NCI-H345 treated with DMSO at 0.1 percent for 48 hours (cell line): ENCODE results near the gene RAB3D.
"Not testable (repeated sequence)": the region's sequence is repeated elsewhere in the genome, so short reads cannot be mapped to it uniquely, and the experiment has no call there.

Source experiments
- DNase-seq: peaks from one replicate; lab custom pipeline; 2025; ENCODE audit not compliant: unreplicated experiment; lab: John Stamatoyannopoulos, UW

RAB3D gene

GRCh38 chr19:11338569-11339253 is 746 bp downstream of the RAB3D start:
- DNase-seq = no peak

- no peak for DNase-seq
Observed at GRCh38 chr19:11338121-11338520, 1.3 kb downstream of the RAB3D start.

GRCh38 chr19:11337080-11337479 is 2.4 kb downstream of the RAB3D start:
- no peak for DNase-seq

DNA sequence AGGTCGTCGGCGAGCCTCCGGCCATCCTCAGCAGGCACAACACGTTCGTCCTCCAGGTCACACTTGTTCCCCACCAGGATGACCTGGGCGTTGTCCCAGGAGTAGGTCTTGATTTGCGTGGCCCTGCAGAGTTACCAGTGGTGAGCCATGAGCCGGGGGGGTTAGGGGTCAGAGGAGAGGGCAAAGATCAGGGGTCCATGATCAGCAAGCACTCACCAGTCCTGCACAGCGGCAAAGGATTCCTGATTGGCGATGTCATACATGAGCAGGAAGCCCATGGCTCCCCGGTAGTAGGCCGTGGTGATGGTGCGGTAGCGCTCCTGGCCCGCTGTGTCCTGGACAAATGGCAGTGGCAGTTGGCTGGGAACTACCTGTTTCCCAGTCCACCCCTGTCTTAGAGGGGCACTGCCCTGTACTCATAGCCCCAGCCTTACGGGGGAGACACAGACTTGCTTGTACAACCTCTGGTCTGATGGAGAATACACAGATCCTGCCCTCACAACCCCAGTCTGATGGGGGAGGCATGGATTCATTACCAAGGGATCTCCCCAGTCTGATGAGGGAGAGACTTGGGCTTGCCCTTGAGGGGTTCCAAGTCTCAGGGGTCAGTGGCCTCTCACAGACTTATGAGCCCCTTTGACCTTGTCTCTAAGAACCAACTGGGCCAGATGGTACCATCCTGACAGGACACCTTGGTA is 3.9 kb downstream of the RAB3D start:
- DNase-seq = no peak

GRCh38 chr19:11333838-11334237 is 5.6 kb downstream of the RAB3D start:
- not testable (repeated sequence) for DNase-seq

GRCh38 chr19:11332822-11333221 is 6.6 kb downstream of the RAB3D start:
- no peak for DNase-seq

GRCh38 chr19:11331502-11331901 is 8.0 kb downstream of the RAB3D start:
- DNase-seq = no peak

DNA sequence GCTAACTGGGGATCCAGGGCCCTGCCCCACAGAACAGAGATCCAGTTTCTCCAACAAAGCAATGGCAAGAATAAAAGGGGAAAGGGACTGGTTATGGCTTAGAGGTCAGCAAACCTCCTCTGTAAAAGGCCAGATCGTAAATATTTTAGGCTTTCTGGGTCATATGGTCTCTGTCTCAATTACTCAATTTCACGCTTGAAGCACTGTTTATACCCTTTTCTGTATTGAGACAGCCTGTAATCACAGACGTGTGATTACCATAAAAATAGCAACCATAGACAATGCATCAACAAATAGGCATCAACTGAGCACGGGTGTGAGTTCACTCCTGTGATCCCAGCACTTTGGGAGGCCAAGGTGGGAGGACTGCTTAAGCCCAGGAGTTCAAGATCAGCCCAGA is 9.3 kb downstream of the RAB3D start:
- no peak for DNase-seq

DNA sequence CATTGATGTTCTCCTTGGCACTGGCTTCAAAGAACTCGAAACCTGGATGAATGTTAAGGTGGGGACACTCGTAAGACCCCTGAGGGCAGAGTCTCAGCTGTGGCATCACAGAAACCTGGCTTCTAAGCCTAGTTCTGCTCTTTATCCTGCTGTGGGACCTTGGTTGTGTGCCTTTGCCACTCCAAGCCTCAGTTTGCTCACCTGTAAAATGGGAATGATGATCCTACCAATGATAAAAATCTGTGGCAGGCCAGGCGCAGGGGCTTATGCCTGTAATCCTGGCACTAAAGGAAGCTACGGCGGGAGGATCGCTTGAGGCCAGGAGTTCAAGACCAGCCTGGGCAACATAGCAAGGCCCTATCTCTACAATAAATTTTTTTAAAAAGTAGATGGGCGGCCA is 13.9 kb downstream of the RAB3D start:
- no peak for DNase-seq

- DNase-seq = no peak
Observed at GRCh38 chr19:11324748-11325389, 14.6 kb downstream of the RAB3D start.

- no peak for DNase-seq
Observed at GRCh38 chr19:11324079-11324661, 15.3 kb downstream of the RAB3D start.

DNA sequence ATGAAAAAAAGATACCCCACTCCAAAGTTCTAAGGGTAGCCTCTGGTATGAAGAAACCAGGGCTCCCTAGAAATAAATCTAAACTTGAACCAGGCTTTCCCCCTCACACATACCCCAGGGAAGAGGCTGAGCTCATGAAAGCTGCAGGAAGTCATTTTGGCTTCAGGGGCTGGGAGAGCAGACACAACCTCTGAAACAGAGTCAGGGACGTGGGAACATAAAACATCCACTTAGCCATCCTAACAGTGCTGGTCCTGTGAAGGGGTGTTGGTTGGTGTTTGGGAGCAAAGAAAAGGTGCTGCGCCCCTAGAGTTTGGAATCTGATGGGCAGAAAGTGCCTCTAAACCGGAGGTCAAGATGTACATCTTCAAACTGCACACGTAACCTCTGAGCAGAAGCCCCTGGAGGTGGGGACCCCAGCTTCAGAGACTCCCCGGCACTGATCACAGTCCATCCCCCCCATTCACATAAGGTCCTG is 15.8 kb downstream of the RAB3D start:
- DNase-seq = no peak

DNA sequence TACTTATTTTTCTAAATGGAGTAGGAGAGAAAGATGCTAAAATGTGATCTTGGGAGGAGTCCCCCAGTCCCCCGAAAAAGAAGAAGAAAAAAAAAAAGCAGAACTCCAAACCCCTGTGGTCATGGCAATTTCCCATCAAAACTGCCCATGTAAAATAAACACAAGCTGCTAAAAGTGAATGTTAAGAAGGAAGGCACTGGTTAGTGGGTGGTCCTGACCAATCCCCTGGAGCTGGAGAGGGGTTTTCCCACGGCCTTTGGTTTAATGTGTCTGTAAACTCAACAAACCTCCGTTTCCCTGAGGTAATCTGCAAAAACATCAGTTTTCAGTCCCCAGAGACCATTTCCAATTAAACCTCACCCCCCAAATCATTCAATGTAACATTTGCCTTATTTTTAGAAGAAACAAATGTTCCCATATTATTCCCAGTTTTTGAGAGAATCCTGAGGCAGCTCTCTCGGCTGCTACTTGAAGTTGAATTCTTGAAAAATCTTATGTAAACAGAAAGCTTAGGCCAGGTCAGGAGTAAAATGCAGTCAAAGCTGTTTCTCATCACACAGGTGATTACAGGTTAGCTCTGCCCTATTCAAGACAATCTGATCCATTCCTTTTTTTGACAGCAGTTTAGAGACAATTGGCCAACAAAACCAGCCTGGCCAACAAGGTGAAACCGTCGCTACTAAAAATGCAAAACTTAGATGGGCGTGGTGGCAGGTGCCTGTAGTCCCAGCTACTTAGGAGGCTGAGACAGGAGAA is 17.0 kb downstream of the RAB3D start:
- DNase-seq = no peak

DNA sequence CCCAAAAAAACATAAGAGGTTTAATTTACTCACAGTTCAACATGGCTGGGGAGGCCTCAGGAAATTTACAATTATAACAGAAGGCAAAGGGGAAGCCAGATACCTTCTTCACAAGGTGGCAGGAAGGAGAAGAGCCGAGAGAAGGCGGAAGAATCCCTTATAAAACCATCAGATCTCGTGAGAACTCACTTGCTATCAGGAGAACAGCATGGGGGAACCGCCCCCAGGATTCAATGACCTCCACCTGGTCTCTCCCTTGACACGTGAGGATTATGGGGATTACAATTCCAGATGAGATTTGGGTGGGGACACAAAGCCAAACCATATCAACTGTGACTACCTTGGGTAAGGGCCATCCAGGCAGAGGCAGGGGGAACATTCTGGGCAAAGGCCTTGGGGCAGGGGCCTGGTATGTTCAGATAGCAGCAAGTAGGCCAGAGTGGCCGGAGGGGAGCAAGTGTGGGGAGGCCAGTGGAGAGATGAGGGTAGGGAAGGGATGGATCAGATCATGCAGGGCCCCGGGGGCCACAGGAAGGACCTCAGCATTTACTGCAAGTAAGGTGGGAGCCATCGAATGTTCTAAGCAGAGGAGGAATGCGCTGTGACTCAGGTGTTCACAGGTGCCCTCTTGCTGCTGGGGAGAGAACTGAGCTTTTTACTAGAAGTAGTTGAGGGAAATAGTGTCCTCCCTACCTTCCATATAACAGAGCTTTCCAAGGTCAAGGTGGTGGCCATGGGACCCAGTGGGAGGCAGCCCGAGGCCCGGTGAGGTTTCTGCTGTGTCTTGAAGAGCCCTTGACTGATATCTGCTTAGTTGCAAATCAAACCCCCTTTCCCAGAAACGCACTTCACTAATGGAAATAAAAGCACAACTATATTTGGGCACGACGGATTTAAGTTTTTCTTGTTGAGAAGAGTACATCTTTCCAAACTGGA is 18.0 kb downstream of the RAB3D start:
- no peak for DNase-seq

GRCh38 chr19:11320278-11320995 is 19.0 kb downstream of the RAB3D start:
- DNase-seq = not testable (repeated sequence)

DNA sequence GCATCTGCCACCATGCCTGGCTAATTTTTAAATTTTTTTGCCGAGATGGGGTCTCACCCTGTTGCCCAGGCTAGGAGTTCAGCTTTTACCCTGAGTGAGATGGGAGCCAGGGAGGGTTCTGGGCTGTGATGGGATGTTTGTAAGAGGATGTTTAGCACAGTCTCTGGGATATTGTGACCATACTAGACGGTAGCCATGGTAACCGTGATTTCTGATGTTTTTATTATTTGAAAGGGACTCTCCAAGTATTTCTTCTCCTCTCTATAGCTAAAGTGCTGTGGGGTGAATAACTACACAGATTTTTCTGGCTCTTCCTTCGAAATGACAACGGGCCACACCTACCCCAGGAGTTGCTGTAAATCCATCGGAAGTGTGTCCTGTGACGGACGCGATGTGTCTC is 33.1 kb downstream of the RAB3D start:
- no peak for DNase-seq

DNA sequence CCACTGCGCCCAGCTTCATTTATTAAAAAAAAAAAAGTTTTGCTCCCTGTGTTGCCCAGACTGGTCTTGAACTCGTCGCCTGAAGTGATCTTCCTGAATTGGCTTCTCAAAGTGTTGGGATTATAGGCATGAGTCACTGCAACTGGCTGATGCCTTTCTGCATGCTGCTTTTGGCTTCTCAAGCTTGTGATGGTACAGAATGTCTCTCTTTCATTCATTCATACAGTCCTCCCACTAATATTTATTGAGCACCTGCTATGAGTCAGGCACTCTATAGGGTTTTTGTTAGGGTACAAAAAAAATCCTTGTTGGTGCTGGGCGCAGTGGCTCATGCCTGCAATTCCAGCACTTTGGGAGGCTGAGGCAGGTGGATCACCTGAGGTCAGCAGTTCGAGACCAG is 34.5 kb downstream of the RAB3D start:
- DNase-seq = no peak

- DNase-seq = no peak
Observed at GRCh38 chr19:11300811-11301120, 38.7 kb downstream of the RAB3D start.

DNA sequence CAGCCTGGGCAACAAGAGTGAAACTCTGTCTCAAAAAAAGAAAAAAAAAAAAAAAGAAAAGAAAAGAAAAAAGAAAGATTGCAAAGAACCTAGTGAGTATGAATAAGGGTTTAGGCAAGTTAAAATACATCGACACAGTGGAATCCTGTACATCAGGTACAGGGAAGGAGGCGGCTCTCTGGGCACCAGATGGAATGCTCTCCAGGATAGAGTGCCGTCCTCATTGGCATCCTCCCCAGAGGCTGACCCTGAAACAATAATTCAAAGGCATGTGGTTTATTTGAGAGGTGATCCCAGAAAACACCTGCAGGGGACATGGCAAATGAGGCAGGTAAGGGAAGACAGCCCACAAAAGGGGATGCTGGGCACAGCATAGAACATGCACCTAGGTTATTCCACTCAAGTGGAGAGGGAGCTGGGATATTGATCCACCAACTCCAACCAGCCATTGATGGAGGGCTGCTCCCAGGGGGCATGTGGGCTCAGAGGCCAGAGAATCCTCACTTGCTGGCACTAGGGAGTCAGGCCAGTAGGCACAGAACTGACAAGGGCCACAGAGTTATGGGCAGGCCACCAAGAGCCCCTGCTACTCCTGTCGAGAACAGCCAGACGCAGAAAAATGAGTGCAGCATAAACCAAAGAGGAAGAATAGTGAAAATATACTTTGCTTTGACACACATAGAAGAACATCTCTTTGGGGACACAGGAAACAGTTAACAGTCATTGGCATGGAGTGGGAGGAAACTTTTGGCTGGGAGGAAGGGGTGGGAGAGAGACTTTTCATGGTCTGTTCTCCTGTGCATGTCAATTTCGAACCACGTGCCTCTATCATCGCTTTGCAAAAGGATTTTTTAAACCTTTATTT is 39.3 kb downstream of the RAB3D start:
- DNase-seq = no peak
